Nephron (organoid): ENCODE data around the gene IL1RN.

Experiments
- H3K27ac Mint-ChIP-seq, 3 experiments: 2 replicates each; pipeline ENCODE4 v1.8.0; 2020; ENCODE audit warnings: mixed read lengths in 3 of 3, mild to moderate bottlenecking in 2 of 3, moderate library complexity in 1 of 3
- H3K27me3 Mint-ChIP-seq: 2 replicates; pipeline ENCODE4 v1.8.0; 2021; ENCODE audit warnings: low read depth, mild to moderate bottlenecking, moderate library complexity, mixed read lengths
- H3K36me3 Mint-ChIP-seq: 2 replicates; pipeline ENCODE4 v1.8.0; 2020; ENCODE audit warnings: low read depth, mixed read lengths
- H3K4me1 Mint-ChIP-seq: 2 replicates; pipeline ENCODE4 v1.8.0; 2020; ENCODE audit warnings: mixed read lengths
- H3K4me3 Mint-ChIP-seq, 3 experiments: 2 replicates each; pipeline ENCODE4 v1.8.0; 2020; ENCODE audit warnings: mild to moderate bottlenecking in 3 of 3, mixed read lengths in 3 of 3, moderate library complexity in 2 of 3
- H3K9me3 Mint-ChIP-seq: 2 replicates; pipeline ENCODE4 v1.8.0; 2020; ENCODE audit warnings: mixed read lengths
- CTCF ChIP-seq, 3 experiments: fragments of 200-600 bp; sonication (generic); IDR thresholded peaks; one replicate each; pipeline ENCODE4 v1.5.0; 2021; ENCODE audit warnings: antibody characterized with exemption in 3 of 3; ENCODE audit not compliant: unreplicated experiment in 3 of 3

Gene IL1RN

DNA sequence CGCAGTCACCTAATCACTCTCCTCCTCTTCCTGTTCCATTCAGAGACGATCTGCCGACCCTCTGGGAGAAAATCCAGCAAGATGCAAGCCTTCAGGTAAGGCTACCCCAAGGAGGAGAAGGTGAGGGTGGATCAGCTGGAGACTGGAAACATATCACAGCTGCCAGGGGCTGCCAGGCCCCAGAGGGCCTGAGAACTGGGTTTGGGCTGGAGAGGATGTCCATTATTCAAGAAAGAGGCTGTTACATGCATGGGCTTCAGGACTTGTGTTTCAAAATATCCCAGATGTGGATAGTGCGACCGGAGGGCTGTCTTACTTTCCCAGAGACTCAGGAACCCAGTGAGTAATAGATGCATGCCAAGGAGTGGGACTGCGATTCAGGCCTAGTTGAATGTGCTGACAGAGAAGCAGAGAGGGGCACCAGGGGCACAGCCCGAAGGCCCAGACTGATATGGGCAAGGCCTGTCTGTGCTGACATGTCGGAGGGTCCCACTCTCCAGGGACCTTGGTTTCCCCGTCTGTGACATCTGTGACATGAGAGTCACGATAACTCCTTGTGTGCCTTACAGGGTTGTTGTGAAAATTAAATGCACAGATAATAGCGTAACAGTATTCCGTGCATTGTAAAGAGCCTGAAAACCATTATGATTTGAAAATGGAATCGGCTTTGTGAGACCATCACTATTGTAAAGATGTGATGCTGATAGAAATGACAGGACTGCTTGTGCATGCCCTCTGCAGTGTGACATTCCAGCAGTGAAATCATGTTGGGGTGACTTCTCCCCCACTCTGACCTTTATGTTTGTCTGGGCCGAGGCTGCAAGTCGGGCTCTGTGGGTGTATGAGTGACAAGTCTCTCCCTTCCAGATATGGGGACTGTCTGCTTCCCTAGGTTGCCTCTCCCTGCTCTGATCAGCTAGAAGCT is 510 bp downstream of the IL1RN start:
- Mint-ChIP-seq H3K27ac (no peak overlapping the region), H3K27me3 (peaks cover 15% of the 10 kb centered on the region), H3K4me1 (no peaks in the 10 kb centered on the region), H3K4me3 (no peak overlapping the region), H3K9me3 (no peaks in the 10 kb centered on the region), H3K36me3 (no peaks in the 10 kb centered on the region)
- TF ChIP-seq CTCF (IDR thresholded peaks at IDR 0.05; ENCODE audit: unreplicated experiment in 3 of 3), result no peak

- no peak overlapping the region for H3K27ac Mint-ChIP-seq
- H3K36me3 Mint-ChIP-seq, result no peaks in the 10 kb centered on the region
- H3K4me3 Mint-ChIP-seq, result no peak overlapping the region
- peaks cover 5% of the 10 kb centered on the region for H3K27me3 Mint-ChIP-seq
- TF ChIP-seq CTCF (IDR thresholded peaks at IDR 0.05; ENCODE audit: unreplicated experiment in 3 of 3), result no peak
- H3K4me1 Mint-ChIP-seq, result peaks cover 5% of the 10 kb centered on the region
- H3K9me3 Mint-ChIP-seq, result no peaks in the 10 kb centered on the region
Observed at GRCh38 chr2:113129519-113130078, 2.2 kb downstream of the IL1RN start.

DNA sequence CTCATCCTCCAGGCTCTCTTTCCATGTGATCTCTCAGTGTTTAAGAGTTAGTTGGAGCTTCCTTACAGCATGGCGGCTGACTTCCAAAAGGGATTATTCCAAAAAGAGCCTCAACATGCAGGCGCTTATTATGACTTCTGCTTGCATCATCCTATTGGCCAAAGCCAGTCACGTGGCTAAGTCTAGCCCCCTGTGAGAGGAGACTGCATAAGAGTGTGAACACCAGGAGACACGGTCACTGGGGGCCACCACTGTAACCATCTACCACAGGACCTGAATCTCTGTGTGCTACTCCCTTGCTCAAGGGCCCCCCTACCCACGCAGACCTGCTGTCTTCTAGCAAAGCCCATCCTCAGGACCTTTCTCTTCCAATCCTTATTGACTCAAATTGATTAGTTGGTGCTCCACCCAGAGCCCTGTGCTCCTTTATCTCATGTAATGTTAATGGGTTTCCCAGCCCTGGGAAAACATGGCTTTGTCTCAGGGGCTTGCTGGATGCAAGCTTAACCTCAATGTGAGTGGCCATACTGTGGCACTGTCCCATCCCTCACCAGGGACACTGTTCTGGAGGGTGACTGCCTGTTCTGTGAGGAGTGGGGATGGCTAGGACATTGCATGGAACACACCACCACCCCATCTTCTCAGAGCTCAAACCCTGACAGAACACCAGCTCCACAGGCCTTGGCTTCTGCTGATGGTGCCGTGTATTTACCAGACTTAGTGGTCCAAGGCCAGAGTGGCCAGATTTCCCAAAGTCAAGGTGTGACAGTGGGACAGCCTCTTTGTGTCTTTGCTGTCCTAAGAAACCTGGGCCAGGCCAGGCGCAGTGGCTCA is 4.2 kb downstream of the IL1RN start:
- Mint-ChIP-seq H3K36me3 (no peaks in the 10 kb centered on the region), H3K27ac (no peak overlapping the region), H3K27me3 (peaks cover 5% of the 10 kb centered on the region), H3K4me1 (peaks cover 5% of the 10 kb centered on the region), H3K9me3 (no peaks in the 10 kb centered on the region), H3K4me3 (no peak overlapping the region)
- TF ChIP-seq CTCF (IDR thresholded peaks at IDR 0.05; ENCODE audit: unreplicated experiment in 3 of 3), result no peak

GRCh38 chr2:113132414-113133021 is 5.1 kb downstream of the IL1RN start:
- Mint-ChIP-seq H3K4me3 (no peak overlapping the region), H3K27ac (no peak overlapping the region), H3K9me3 (no peaks in the 10 kb centered on the region), H3K27me3 (peaks cover 8% of the 10 kb centered on the region), H3K4me1 (peaks cover 5% of the 10 kb centered on the region), H3K36me3 (no peaks in the 10 kb centered on the region)
- TF ChIP-seq CTCF (IDR thresholded peaks at IDR 0.05; ENCODE audit: unreplicated experiment in 3 of 3), result no peak

- no peak for TF ChIP-seq CTCF (IDR thresholded peaks at IDR 0.05; ENCODE audit: unreplicated experiment in 3 of 3)
- H3K36me3 Mint-ChIP-seq, result no peaks in the 10 kb centered on the region
Observed at GRCh38 chr2:113133704-113134598, 6.6 kb downstream of the IL1RN start.

More at GRCh38 chr2:113133704-113134598, 6.6 kb downstream of the IL1RN start:
- H3K27ac Mint-ChIP-seq, result no peak overlapping the region
- H3K4me1 Mint-ChIP-seq, result peaks cover 5% of the 10 kb centered on the region
- no peaks in the 10 kb centered on the region for H3K9me3 Mint-ChIP-seq
- H3K4me3 Mint-ChIP-seq, result no peak overlapping the region
- peaks cover 3% of the 10 kb centered on the region for H3K27me3 Mint-ChIP-seq
